Stimulated activated CD4-positive, alpha-beta T cell treated with anti-CD3 and anti-CD28 coated beads, Interleukin-4, amount 100 ng/mL, for 24 hours (primary cell): Measurements from ENCODE around the gene PTPN13.

Experiments used
- DNase-seq: peaks from one replicate; pipeline ENCODE4 v3.0.0-alpha.2; 2020

Gene PTPN13

GRCh38 chr4:86821151-86821550 is 227.0 kb downstream of the PTPN13 start:
- DNase-seq, result no peak

- DNase-seq, result no peak
Measured at GRCh38 chr4:86822136-86822535, 228.0 kb downstream of the PTPN13 start.

GRCh38 chr4:86825511-86825910 is 231.4 kb downstream of the PTPN13 start:
- no peak for DNase-seq

- DNase-seq, result no peak
Measured at GRCh38 chr4:86831262-86832130, 237.4 kb downstream of the PTPN13 start.

GRCh38 chr4:86833615-86834014 is 239.5 kb downstream of the PTPN13 start:
- no peak for DNase-seq

GRCh38 chr4:86834901-86835300 is 240.8 kb downstream of the PTPN13 start:
- DNase-seq, result no peak

GRCh38 chr4:86835677-86836076 is 241.6 kb downstream of the PTPN13 start:
- no peak for DNase-seq

- DNase-seq, result no peak
Measured at GRCh38 chr4:86837691-86838503, 243.8 kb downstream of the PTPN13 start.

- DNase-seq, result no peak
Measured at GRCh38 chr4:86840858-86841257, 246.7 kb downstream of the PTPN13 start.

GRCh38 chr4:86841309-86841708 is 247.2 kb downstream of the PTPN13 start:
- DNase-seq, result no peak

GRCh38 chr4:86845593-86845992 is 251.5 kb downstream of the PTPN13 start:
- DNase-seq, result no peak

- DNase-seq, result no peak
Measured at GRCh38 chr4:86846921-86847320, 252.8 kb downstream of the PTPN13 start.

- no peak for DNase-seq
Measured at GRCh38 chr4:86847571-86847970, 253.5 kb downstream of the PTPN13 start.

GRCh38 chr4:86848136-86848535 is 254.0 kb downstream of the PTPN13 start:
- DNase-seq, result no peak

GRCh38 chr4:86848732-86849619 is 254.9 kb downstream of the PTPN13 start, which contains the start of gene SLC10A6:
Gene SLC10A6, minus strand, starts transcription at chr4:86849384. Its CDS starts 269 bp downstream, at chr4:86849115.
- no peak for DNase-seq

GRCh38 chr4:86853209-86853608 is 259.1 kb downstream of the PTPN13 start:
- DNase-seq, result no peak

- DNase-seq, result no peak
Measured at GRCh38 chr4:86855572-86855971, 261.5 kb downstream of the PTPN13 start.

GRCh38 chr4:86856896-86857295 is 262.8 kb downstream of the PTPN13 start:
- DNase-seq, result no peak

GRCh38 chr4:86857341-86858052 is 263.4 kb downstream of the PTPN13 start:
- DNase-seq, result no peak
